Measurements from ENCODE around the gene MSI2.

- TF ChIP-seq CTCF (IDR thresholded peaks at IDR 0.05) (no peak), POLR2A (IDR thresholded peaks at IDR 0.05) (no peak), POLR2AphosphoS5 (IDR thresholded peaks at IDR 0.05) (no peak), EP300 (IDR thresholded peaks at IDR 0.05) (no peak)
These were observed 167.2 kb downstream of the MSI2 start for GRCh38 chr17:57423541-57423940.

Data from suprapubic skin (tissue), 4 donors.